Measurements from ENCODE around the gene IL6ST.
"Not testable (repeated sequence)": the region's sequence is repeated elsewhere in the genome, so short reads cannot be mapped to it uniquely, and the experiment has no call there.

IL6ST gene

DNA sequence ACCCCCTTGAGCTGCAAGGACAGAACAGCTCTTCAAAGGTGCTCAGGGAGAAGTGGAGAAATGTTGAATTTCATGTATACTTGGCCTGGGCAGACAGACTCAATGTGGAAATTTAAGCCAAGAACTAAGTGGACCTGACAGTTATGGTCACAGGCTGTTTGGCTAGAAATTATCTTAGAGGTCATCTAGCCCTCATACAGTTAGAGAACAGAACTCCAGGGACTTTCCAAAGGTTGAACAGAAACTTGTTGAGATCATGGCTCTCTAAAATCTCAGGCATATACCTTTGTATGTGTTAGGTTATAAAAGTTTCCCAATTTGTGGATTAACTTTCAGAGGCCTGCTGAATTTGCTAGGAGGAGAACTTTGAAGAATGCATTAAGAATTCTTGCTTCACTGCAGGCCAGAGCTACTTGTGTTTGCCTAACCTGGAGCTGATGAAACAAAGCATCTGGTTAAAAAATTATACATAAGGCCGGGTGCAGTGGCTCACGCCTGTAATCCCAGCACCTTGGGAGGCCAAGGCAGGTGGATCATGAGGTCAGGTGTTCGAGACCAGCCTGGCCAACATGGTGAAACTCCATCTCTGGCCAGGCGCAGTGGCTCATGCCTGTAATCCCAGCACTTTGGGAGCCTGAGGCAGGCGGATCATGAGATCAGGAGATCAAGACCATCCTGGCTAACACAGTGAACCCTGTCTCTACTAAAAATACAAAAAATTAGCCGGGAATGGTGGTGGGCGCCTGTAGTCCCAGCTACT is 35.3 kb upstream of the IL6ST start:
- H3K79me2 ChIP-seq (ENCODE audit: insufficient read depth, low read length); H3K9ac ChIP-seq (ENCODE audit: low read depth, low read length, poor library complexity, severe bottlenecking); H3K4me1 ChIP-seq (ENCODE audit: insufficient read depth, low read length, poor library complexity, severe bottlenecking); H3K4me2 ChIP-seq (ENCODE audit: low read depth, low read length, poor library complexity, severe bottlenecking); H3K9me2 ChIP-seq (replicated peaks; ENCODE audit: low read depth, low read length); H3K36me3 ChIP-seq (ENCODE audit: insufficient read depth, low read length); H3K27me3 ChIP-seq (ENCODE audit: insufficient read depth, low read length, poor library complexity, severe bottlenecking); H3K9me3 ChIP-seq (ENCODE audit: insufficient read depth, low read depth, low read length); H4K20me1 ChIP-seq (ENCODE audit: insufficient read depth, low read length, poor library complexity, severe bottlenecking); H3K4me3 ChIP-seq (ENCODE audit: low read length, poor library complexity, severe bottlenecking); H2AFZ ChIP-seq (ENCODE audit: low read length); H3F3A ChIP-seq (ENCODE audit: low read depth): not testable (repeated sequence)

DNA sequence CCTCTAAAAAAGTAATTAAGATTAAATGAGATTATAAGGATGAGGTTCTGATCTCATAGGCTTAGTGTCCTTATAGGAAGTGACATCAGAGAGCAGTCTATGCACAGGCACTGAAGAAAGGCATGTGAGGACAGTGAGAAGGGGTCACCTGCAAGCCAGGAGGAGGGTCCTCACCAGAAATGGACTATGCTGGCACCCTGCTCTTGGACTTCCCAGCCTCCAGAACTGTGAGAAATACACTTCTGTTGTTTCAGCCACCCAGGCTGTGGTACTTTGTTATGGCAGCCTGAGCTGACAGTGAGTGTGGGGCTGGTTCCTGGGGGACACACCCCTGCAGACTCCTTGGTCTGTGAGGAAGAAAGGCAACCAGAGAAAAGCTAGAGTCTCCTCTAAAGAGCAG is 34.7 kb upstream of the IL6ST start:
- Histone ChIP-seq H2AFZ (ENCODE audit: low read length) (no peak overlapping the region), H3K9ac (ENCODE audit: low read depth, low read length, poor library complexity, severe bottlenecking) (no peak overlapping the region), H3K4me3 (ENCODE audit: low read length, poor library complexity, severe bottlenecking) (no peak overlapping the region), H3K9me2 (replicated peaks; ENCODE audit: low read depth, low read length) (no peaks in the 10 kb centered on the region), H3K9me3 (ENCODE audit: insufficient read depth, low read depth, low read length) (no peaks in the 10 kb centered on the region), H3K79me2 (ENCODE audit: insufficient read depth, low read length) (no peaks in the 10 kb centered on the region), H3K27me3 (ENCODE audit: insufficient read depth, low read length, poor library complexity, severe bottlenecking) (no peaks in the 10 kb centered on the region), H3K4me2 (ENCODE audit: low read depth, low read length, poor library complexity, severe bottlenecking) (no peak overlapping the region), H4K20me1 (ENCODE audit: insufficient read depth, low read length, poor library complexity, severe bottlenecking) (no peaks in the 10 kb centered on the region), H3K36me3 (ENCODE audit: insufficient read depth, low read length) (no peaks in the 10 kb centered on the region), H3F3A (ENCODE audit: low read depth) (no peaks in the 10 kb centered on the region), H3K4me1 (ENCODE audit: insufficient read depth, low read length, poor library complexity, severe bottlenecking) (no peaks in the 10 kb centered on the region)
- TF ChIP-seq, protein P1, sequence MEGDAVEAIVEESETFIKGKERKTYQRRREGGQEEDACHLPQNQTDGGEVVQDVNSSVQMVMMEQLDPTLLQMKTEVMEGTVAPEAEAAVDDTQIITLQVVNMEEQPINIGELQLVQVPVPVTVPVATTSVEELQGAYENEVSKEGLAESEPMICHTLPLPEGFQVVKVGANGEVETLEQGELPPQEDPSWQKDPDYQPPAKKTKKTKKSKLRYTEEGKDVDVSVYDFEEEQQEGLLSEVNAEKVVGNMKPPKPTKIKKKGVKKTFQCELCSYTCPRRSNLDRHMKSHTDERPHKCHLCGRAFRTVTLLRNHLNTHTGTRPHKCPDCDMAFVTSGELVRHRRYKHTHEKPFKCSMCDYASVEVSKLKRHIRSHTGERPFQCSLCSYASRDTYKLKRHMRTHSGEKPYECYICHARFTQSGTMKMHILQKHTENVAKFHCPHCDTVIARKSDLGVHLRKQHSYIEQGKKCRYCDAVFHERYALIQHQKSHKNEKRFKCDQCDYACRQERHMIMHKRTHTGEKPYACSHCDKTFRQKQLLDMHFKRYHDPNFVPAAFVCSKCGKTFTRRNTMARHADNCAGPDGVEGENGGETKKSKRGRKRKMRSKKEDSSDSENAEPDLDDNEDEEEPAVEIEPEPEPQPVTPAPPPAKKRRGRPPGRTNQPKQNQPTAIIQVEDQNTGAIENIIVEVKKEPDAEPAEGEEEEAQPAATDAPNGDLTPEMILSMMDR (conservative IDR thresholded peaks at IDR 0.05; ENCODE audit: low read length): no peak
- no peak for TF ChIP-seq EZH2phosphoT487 (IDR thresholded peaks at IDR 0.05; ENCODE audit: borderline replicate concordance)

DNA sequence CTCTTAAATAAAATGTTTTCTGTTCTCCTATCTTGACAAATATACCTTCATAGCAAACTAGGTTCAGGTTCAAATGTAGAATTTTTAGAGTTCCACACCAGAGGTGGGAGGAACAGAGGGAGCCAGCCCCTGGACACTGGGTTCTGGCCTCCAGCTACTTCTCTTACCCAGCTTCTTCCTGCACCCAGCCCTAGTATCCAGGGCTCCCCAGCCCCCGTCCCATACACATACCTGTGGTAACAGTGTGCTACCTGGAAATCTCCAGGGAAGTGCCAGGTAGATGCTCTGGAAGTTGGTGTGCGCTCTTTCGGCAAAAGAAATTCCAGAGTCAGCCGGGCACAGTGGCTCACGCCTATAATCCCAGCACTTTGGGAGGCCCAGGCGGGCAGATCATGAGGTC is 33.9 kb upstream of the IL6ST start:
- Histone ChIP-seq H2AFZ (ENCODE audit: low read length) (no peak overlapping the region), H3K27me3 (ENCODE audit: insufficient read depth, low read length, poor library complexity, severe bottlenecking) (no peaks in the 10 kb centered on the region), H3K4me1 (ENCODE audit: insufficient read depth, low read length, poor library complexity, severe bottlenecking) (no peaks in the 10 kb centered on the region), H3K9me3 (ENCODE audit: insufficient read depth, low read depth, low read length) (no peaks in the 10 kb centered on the region), H3K79me2 (ENCODE audit: insufficient read depth, low read length) (no peaks in the 10 kb centered on the region), H3F3A (ENCODE audit: low read depth) (no peaks in the 10 kb centered on the region), H4K20me1 (ENCODE audit: insufficient read depth, low read length, poor library complexity, severe bottlenecking) (no peaks in the 10 kb centered on the region), H3K9ac (ENCODE audit: low read depth, low read length, poor library complexity, severe bottlenecking) (no peak overlapping the region), H3K4me3 (ENCODE audit: low read length, poor library complexity, severe bottlenecking) (no peak overlapping the region), H3K4me2 (ENCODE audit: low read depth, low read length, poor library complexity, severe bottlenecking) (no peak overlapping the region), H3K9me2 (replicated peaks; ENCODE audit: low read depth, low read length) (no peaks in the 10 kb centered on the region), H3K36me3 (ENCODE audit: insufficient read depth, low read length) (no peaks in the 10 kb centered on the region)
- no peak for TF ChIP-seq EZH2phosphoT487 (IDR thresholded peaks at IDR 0.05; ENCODE audit: borderline replicate concordance)
- TF ChIP-seq, protein P1 (conservative IDR thresholded peaks at IDR 0.05; ENCODE audit: low read length): no peak

DNA sequence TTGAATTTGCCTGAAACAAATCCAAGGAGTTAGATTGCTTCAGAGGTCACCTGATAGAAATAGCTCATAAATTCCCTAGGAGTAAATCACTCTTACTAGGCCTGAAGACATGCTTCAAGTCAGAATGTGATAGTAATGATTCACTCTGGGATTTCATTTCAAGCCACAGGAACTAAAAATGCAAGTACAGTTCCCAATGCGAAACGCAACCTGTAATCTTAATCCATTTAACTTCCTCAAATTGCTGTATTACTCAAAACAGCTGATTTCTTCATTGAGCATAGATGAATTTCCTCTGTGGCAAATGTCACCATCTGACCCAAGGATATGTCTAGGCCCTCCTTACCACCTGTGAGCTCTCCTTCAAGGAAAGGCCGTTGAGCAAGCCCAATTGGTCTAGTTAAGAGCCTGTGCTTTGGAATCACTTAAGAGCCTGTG is 32.1 kb upstream of the IL6ST start:
- no peaks in the 10 kb centered on the region for H3K9me3 ChIP-seq (ENCODE audit: insufficient read depth, low read depth, low read length)
- no peaks in the 10 kb centered on the region for H3K79me2 ChIP-seq (ENCODE audit: insufficient read depth, low read length)
- TF ChIP-seq, protein P1 (conservative IDR thresholded peaks at IDR 0.05; ENCODE audit: low read length): no peak
- no peak for TF ChIP-seq EZH2phosphoT487 (IDR thresholded peaks at IDR 0.05; ENCODE audit: borderline replicate concordance)
- no peak overlapping the region for H3K4me3 ChIP-seq (ENCODE audit: low read length, poor library complexity, severe bottlenecking)
- no peaks in the 10 kb centered on the region for H4K20me1 ChIP-seq (ENCODE audit: insufficient read depth, low read length, poor library complexity, severe bottlenecking)
- no peak overlapping the region for H2AFZ ChIP-seq (ENCODE audit: low read length)
- no peak overlapping the region for H3K4me2 ChIP-seq (ENCODE audit: low read depth, low read length, poor library complexity, severe bottlenecking)
- no peaks in the 10 kb centered on the region for H3K27me3 ChIP-seq (ENCODE audit: insufficient read depth, low read length, poor library complexity, severe bottlenecking)
- H3K9ac ChIP-seq (ENCODE audit: low read depth, low read length, poor library complexity, severe bottlenecking): no peak overlapping the region
- H3F3A ChIP-seq (ENCODE audit: low read depth): no peaks in the 10 kb centered on the region
- no peaks in the 10 kb centered on the region for H3K36me3 ChIP-seq (ENCODE audit: insufficient read depth, low read length)
- no peaks in the 10 kb centered on the region for H3K4me1 ChIP-seq (ENCODE audit: insufficient read depth, low read length, poor library complexity, severe bottlenecking)
- no peaks in the 10 kb centered on the region for H3K9me2 ChIP-seq (replicated peaks; ENCODE audit: low read depth, low read length)

Measured in Loucy (cell line).